ENCODE results near the gene NPHP1.

- TF ChIP-seq POLR2A (IDR thresholded peaks at IDR 0.05; ENCODE audit: low read length) (no peak), GATA1 (IDR thresholded peaks at IDR 0.05; ENCODE audit: low read depth, low read length) (no peak)
Observed at GRCh38 chr2:110106642-110107041, 98.2 kb downstream of the NPHP1 start.

All from erythroblast (primary cell).